Upper lobe of right lung (tissue), 1 donor: ENCODE measurements around the gene CALCOCO1. TPM values are rescaled to one million over a fixed set of nuclear protein-coding genes. Genes with fewer than 3 reads are reported as not detected.
"Not testable (repeated sequence)": the region's sequence is repeated elsewhere in the genome, so short reads cannot be mapped to it uniquely, and the experiment has no call there.

Source experiments
- ATAC-seq: fragments of 200-7000 bp; cut with Tn5 transposase; one replicate; pipeline ENCODE4 v1.9.1; 2020; ENCODE audit warnings: mild to moderate bottlenecking, moderate library complexity
- DNase-seq: peaks from one replicate; pipeline ENCODE4 v3.0.0-alpha.2; 2020
- H3K27ac ChIP-seq: fragments of 200-600 bp; one replicate; pipeline ENCODE4 v1.8.0; 2022
- H3K27me3 ChIP-seq: fragments of 200-600 bp; one replicate; pipeline ENCODE4 v1.8.0; 2022; ENCODE audit warnings: mild to moderate bottlenecking
- H3K36me3 ChIP-seq: fragments of 200-600 bp; one replicate; pipeline ENCODE4 v1.8.0; 2022
- H3K4me1 ChIP-seq: fragments of 200-600 bp; one replicate; pipeline ENCODE4 v1.8.0; 2022
- H3K4me3 ChIP-seq: fragments of 200-600 bp; one replicate; pipeline ENCODE4 v1.8.0; 2022; ENCODE audit warnings: mild to moderate bottlenecking
- H3K9me3 ChIP-seq: fragments of 200-600 bp; one replicate; pipeline ENCODE4 v1.8.0; 2022
- intact Hi-C: fragments of 100-400 bp; cut with DNase I; formaldehyde crosslinking; loops from one replicate; pipeline ENCODE4 v1.11.0; 2022
- total RNA-seq: library from RNA; stranded (reverse); fragmentation: NEBNext Ultra II Directional; extraction: Animal tissue kit (Norgen Biotek cat#: 25700); gene quantifications from one replicate; pipeline ENCODE4 v1.2.1, GENCODE V29; 2021
- TF ChIP-seq, protein P1 (sequence below): fragments of 200-600 bp; IDR thresholded peaks from one replicate; pipeline ENCODE4 v1.8.0; 2022; ENCODE audit warnings: antibody characterized with exemption
- donor health status: DM: no; HTN: yes; CAD: no; lungs with severe emphysema.

The CALCOCO1 gene
- total RNA-seq, 1 donor from 2014 or later = 191 TPM

DNA sequence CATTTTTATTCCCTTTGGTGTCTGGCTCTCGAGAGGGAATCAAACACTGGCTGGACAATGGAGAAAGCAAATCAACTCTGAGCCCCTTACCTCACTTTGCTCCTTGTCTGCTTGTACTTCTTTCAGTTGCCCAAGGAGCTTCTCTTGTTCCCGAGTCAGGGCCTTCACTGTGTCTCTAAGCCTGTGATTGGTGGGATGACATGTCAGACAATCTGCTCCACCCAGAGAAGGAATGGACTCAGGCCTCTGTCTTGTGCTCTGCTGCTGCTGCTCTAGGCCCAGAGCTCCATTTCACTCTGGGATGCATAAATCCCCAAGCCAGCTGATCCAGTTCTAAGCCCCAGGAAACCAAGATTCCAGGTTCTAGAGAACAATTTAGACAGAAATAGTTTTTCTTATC, 7.6 kb downstream of the CALCOCO1 start:
- intact Hi-C loops = no loop called here
- DNase-seq (no peak), ATAC-seq (no peak)
- no peak overlapping the region for H3K4me3 ChIP-seq
- H3K9me3 ChIP-seq = no peaks in the 10 kb centered on the region
- TF ChIP-seq, protein P1, sequence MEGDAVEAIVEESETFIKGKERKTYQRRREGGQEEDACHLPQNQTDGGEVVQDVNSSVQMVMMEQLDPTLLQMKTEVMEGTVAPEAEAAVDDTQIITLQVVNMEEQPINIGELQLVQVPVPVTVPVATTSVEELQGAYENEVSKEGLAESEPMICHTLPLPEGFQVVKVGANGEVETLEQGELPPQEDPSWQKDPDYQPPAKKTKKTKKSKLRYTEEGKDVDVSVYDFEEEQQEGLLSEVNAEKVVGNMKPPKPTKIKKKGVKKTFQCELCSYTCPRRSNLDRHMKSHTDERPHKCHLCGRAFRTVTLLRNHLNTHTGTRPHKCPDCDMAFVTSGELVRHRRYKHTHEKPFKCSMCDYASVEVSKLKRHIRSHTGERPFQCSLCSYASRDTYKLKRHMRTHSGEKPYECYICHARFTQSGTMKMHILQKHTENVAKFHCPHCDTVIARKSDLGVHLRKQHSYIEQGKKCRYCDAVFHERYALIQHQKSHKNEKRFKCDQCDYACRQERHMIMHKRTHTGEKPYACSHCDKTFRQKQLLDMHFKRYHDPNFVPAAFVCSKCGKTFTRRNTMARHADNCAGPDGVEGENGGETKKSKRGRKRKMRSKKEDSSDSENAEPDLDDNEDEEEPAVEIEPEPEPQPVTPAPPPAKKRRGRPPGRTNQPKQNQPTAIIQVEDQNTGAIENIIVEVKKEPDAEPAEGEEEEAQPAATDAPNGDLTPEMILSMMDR = no peak
- H3K27ac ChIP-seq = no peak overlapping the region
- H3K4me1 ChIP-seq = no peaks in the 10 kb centered on the region
- no peaks in the 10 kb centered on the region for H3K27me3 ChIP-seq
- H3K36me3 ChIP-seq = peaks cover 97% of the 10 kb centered on the region

DNA sequence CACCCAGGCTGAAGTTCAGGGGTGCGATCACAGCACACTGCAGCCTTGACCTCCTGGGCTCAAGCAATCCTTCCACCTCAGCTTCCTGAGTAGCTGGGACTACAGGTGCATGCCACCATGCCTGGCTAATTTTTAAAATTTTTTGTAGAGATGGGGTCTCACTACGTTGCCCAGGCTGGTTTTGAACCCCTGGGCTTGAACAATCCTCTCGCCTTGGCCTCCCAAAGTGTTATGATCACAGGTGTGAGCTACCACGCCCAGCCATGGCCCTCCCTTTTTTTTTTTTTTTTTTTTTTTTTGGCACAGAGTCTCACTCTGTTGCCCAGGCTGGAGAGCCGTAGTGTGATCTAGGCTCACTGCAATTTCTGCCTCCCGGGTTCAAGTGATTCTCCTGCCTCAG, 8.7 kb downstream of the CALCOCO1 start:
- H3K4me3 ChIP-seq, H3K27ac ChIP-seq, H3K9me3 ChIP-seq, H3K27me3 ChIP-seq, DNase-seq, intact Hi-C loops, ATAC-seq, H3K4me1 ChIP-seq: not testable (repeated sequence)
- peaks cover 97% of the 10 kb centered on the region for H3K36me3 ChIP-seq

DNA sequence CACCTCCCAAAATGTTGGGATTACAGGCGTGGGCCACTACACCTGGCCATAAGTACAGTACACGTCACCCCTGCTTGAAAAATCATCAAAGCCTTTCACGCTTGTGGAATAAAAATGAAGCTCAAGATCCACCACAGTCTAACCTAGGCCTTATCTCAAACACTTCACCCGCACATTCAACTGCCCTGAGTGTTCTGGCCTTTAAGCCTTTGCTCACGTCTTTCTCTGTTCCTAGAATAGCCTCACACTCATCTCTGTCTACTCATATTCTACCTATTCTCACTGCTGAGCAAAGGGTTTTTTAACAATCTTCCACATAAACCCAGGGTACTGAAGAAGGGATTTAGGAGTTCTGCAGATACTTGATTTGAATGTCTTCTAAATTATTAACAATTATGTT, 9.9 kb downstream of the CALCOCO1 start:
- Histone ChIP-seq H3K27ac (no peak overlapping the region), H3K9me3 (no peaks in the 10 kb centered on the region), H3K36me3 (peaks cover 99% of the 10 kb centered on the region), H3K4me3 (no peak overlapping the region), H3K27me3 (no peaks in the 10 kb centered on the region), H3K4me1 (no peaks in the 10 kb centered on the region)
- intact Hi-C loops = no loop called here
- TF ChIP-seq, protein P1 = no peak
- ATAC-seq (no peak), DNase-seq (no peak)

DNA sequence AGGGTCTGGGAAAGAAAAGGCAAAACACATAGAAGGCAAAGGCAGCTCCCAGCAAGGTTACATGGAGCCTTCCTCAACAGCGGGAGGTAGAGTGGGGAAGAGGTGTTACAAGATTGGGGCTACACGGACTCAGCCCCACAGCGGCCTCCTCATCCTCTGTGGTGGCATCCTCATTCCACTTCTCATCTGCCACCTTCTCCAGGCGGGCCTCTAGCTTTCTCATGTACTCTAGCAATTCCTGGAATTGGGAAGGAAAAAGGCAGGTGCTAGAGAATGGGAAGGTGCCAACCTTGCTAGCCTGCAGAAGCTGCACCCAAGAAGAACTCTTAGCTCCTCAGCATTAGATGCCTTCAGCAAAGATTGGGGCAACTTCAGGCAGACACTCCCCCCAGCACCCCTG, 13.2 kb downstream of the CALCOCO1 start:
- H3K27ac ChIP-seq = no peak overlapping the region
- ATAC-seq (no peak), DNase-seq (no peak)
- H3K4me3 ChIP-seq = no peak overlapping the region
- H3K27me3 ChIP-seq = no peaks in the 10 kb centered on the region
- H3K4me1 ChIP-seq = no peaks in the 10 kb centered on the region
- peaks cover 74% of the 10 kb centered on the region for H3K36me3 ChIP-seq
- H3K9me3 ChIP-seq = no peaks in the 10 kb centered on the region
- intact Hi-C loops = no loop called here
- TF ChIP-seq, protein P1 = no peak

DNA sequence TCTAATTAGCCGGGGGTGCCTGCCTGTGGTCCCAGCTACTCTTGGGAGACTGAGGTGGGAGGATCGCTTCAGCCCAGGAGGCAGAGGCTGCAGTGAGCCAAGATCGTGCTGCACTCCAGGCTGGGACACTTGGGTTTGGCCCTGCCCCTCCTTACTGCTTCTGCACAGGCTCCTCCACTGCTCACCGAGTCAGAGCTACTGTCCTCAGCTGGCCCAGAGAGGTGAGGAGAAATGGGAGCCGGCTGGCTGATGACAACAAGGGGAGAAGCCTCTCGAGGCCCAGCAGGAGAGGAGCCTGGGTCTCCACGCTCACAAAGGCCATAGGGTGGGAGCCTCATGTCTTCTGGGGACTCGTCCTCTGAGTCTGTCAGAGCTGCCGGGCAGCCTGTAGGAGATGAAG, 13.7 kb downstream of the CALCOCO1 start:
- Histone ChIP-seq H3K27me3 (no peaks in the 10 kb centered on the region), H3K36me3 (peaks cover 69% of the 10 kb centered on the region), H3K27ac (no peak overlapping the region), H3K9me3 (no peaks in the 10 kb centered on the region), H3K4me1 (no peaks in the 10 kb centered on the region), H3K4me3 (no peak overlapping the region)
- intact Hi-C loops = no loop called here
- TF ChIP-seq, protein P1 = no peak
- no peak for DNase-seq
- ATAC-seq = no peak

DNA sequence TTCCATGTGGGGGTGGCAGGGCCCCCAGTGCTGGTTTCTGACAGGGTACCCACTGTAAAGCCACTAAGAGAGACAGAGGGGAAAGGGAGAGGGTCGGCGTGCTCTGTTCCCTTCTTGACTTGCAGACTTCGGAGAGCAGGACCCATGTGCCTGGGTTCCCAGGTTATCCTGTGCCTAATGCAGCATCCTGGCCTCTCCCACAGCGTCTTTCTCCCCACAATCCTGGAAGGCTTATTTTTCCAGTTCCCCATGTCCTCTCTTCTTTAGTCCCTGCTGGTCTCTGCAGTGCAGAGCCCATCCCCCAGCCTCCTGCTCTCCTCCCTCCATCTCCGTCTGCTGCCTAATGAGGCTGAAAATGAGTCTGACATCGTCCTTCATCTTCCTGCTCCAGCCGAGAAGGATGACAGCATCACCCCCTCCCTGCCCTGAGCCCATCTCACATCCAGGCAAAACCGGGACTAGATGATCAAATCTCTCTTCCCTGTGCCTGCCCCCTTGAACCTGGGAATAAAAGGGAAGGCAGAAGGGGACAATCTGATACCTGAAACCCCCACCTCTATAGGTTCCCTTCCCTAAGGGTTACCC, 15.1 kb downstream of the CALCOCO1 start:
- Histone ChIP-seq H3K9me3 (no peaks in the 10 kb centered on the region), H3K36me3 (peaks cover 55% of the 10 kb centered on the region), H3K27me3 (no peaks in the 10 kb centered on the region), H3K4me1 (no peaks in the 10 kb centered on the region), H3K4me3 (no peak overlapping the region), H3K27ac (no peak overlapping the region)
- TF ChIP-seq, protein P1 = no peak
- ATAC-seq (no peak), DNase-seq (no peak)
- intact Hi-C loops = no loop called here
